HG03097 (cell line): ENCODE data around the gene RARB.

Source experiments
- ATAC-seq: cut with Tn5 transposase; IDR thresholded peaks from one replicate; pipeline ENCODE4 v1.9.1; 2021; ENCODE audit not compliant: unreplicated experiment, low FRiP score

RARB gene

GRCh38 chr3:25468866-25469319 is 40.8 kb downstream of the RARB start:
- ATAC-seq = no peak

GRCh38 chr3:25469558-25469957 is 41.5 kb downstream of the RARB start:
- no peak for ATAC-seq

- no peak for ATAC-seq
Observed at GRCh38 chr3:25471081-25471768, 43.2 kb downstream of the RARB start.

GRCh38 chr3:25472153-25472552 is 44.1 kb downstream of the RARB start:
- no peak for ATAC-seq

- ATAC-seq = no peak
Observed at GRCh38 chr3:25472731-25473130, 44.7 kb downstream of the RARB start.

GRCh38 chr3:25473246-25473645 is 45.2 kb downstream of the RARB start:
- no peak for ATAC-seq

GRCh38 chr3:25474052-25474451 is 46.0 kb downstream of the RARB start:
- no peak for ATAC-seq

- no peak for ATAC-seq
Observed at GRCh38 chr3:25476639-25477038, 48.6 kb downstream of the RARB start.

GRCh38 chr3:25478211-25478757 is 50.2 kb downstream of the RARB start:
- ATAC-seq = no peak

- ATAC-seq = no peak
Observed at GRCh38 chr3:25478964-25479726, 51.1 kb downstream of the RARB start.

GRCh38 chr3:25479727-25480010 is 51.6 kb downstream of the RARB start:
- no peak for ATAC-seq

- no peak for ATAC-seq
Observed at GRCh38 chr3:25480811-25481210, 52.7 kb downstream of the RARB start.

GRCh38 chr3:25481386-25481785 is 53.3 kb downstream of the RARB start:
- no peak for ATAC-seq

GRCh38 chr3:25483456-25483855 is 55.4 kb downstream of the RARB start:
- no peak for ATAC-seq

- no peak for ATAC-seq
Observed at GRCh38 chr3:25485673-25486072, 57.6 kb downstream of the RARB start.

GRCh38 chr3:25486932-25487331 is 58.9 kb downstream of the RARB start:
- no peak for ATAC-seq

- no peak for ATAC-seq
Observed at GRCh38 chr3:25489858-25490593, 62.0 kb downstream of the RARB start.

GRCh38 chr3:25493246-25493645 is 65.2 kb downstream of the RARB start:
- ATAC-seq = no peak

GRCh38 chr3:25493786-25494185 is 65.7 kb downstream of the RARB start:
- ATAC-seq = no peak

- ATAC-seq = no peak
Observed at GRCh38 chr3:25495304-25495703, 67.2 kb downstream of the RARB start.

- no peak for ATAC-seq
Observed at GRCh38 chr3:25495726-25496253, 67.7 kb downstream of the RARB start.
